Brain microvascular endothelial cell (primary cell): Measurements from ENCODE around the gene DISC1.
"Not testable (repeated sequence)": the region's sequence is repeated elsewhere in the genome, so short reads cannot be mapped to it uniquely, and the experiment has no call there.

Source experiments
- DNase-seq: peaks from one replicate; pipeline ENCODE4 v3.0.0-alpha.2; 2020
- H3K27ac ChIP-seq: fragments of 250-450 bp; sonication (Bioruptor Pico); 2 replicates; pipeline ENCODE4 v1.5.1; 2020; ENCODE audit warnings: mild to moderate bottlenecking, moderate library complexity
- H3K27me3 ChIP-seq: fragments of 250-450 bp; sonication (Bioruptor Pico); replicated peaks from 2 replicates; pipeline ENCODE4 v1.5.1; 2020; ENCODE audit warnings: mild to moderate bottlenecking
- H3K36me3 ChIP-seq: fragments of 250-450 bp; sonication (Bioruptor Pico); replicated peaks from 2 replicates; pipeline ENCODE4 v1.5.1; 2020; ENCODE audit warnings: mild to moderate bottlenecking
- H3K4me3 ChIP-seq: 2 replicates; pipeline ENCODE4 v1.5.1; 2011; ENCODE audit warnings: low read depth, mild to moderate bottlenecking, control low read depth, low read length, moderate library complexity
- CTCF ChIP-seq: IDR thresholded peaks from 2 replicates; pipeline ENCODE4 v1.5.1; 2011; ENCODE audit warnings: low read depth, mild to moderate bottlenecking, moderate library complexity, low read length, control low read depth, inconsistent platforms; ENCODE audit errors: missing control alignments
- in situ Hi-C: cut with HindIII; loops from 2 replicates; pipeline ENCODE4 v1.10.0; 2017; ENCODE audit warnings: low sequenced_read_pairs, low pct_ligation_motif_present

The DISC1 gene

GRCh38 chr1:231761747-231762541 is 135.4 kb downstream of the DISC1 start:
- Histone ChIP-seq H3K4me3 (no peak overlapping the region), H3K27me3 (no peaks in the 10 kb centered on the region), H3K36me3 (no peaks in the 10 kb centered on the region), H3K27ac (no peak overlapping the region)
- in situ Hi-C loops = no loop called here
- no peak for TF ChIP-seq CTCF
- no peak for DNase-seq

GRCh38 chr1:231763456-231763855 is 136.9 kb downstream of the DISC1 start:
- in situ Hi-C loops = no loop called here
- Histone ChIP-seq H3K27ac (no peak overlapping the region), H3K4me3 (no peak overlapping the region), H3K27me3 (no peaks in the 10 kb centered on the region), H3K36me3 (no peaks in the 10 kb centered on the region)
- no peak for DNase-seq
- no peak for TF ChIP-seq CTCF

- H3K27me3 ChIP-seq, DNase-seq, H3K4me3 ChIP-seq, in situ Hi-C loops, H3K27ac ChIP-seq, H3K36me3 ChIP-seq: not testable (repeated sequence)
Measured at GRCh38 chr1:231765825-231766224, 139.2 kb downstream of the DISC1 start.

GRCh38 chr1:231767471-231767870 is 140.9 kb downstream of the DISC1 start:
- TF ChIP-seq CTCF = no peak
- in situ Hi-C loops = no loop called here
- no peak for DNase-seq
- Histone ChIP-seq H3K27me3 (no peaks in the 10 kb centered on the region), H3K4me3 (no peak overlapping the region), H3K27ac (no peak overlapping the region), H3K36me3 (no peaks in the 10 kb centered on the region)

GRCh38 chr1:231768416-231768815 is 141.8 kb downstream of the DISC1 start:
- Histone ChIP-seq H3K36me3 (no peaks in the 10 kb centered on the region), H3K27me3 (no peaks in the 10 kb centered on the region), H3K4me3 (no peak overlapping the region), H3K27ac (no peak overlapping the region)
- in situ Hi-C loops = no loop called here
- DNase-seq = no peak
- TF ChIP-seq CTCF = no peak

GRCh38 chr1:231770506-231771175 is 144.1 kb downstream of the DISC1 start:
- in situ Hi-C loops = no loop called here
- no peak for DNase-seq
- no peak for TF ChIP-seq CTCF
- Histone ChIP-seq H3K27ac (no peak overlapping the region), H3K4me3 (no peak overlapping the region), H3K36me3 (no peaks in the 10 kb centered on the region), H3K27me3 (no peaks in the 10 kb centered on the region)
